IMR-90 (cell line): ENCODE data around the gene GRK5. TPM values are rescaled to one million over a fixed set of nuclear protein-coding genes. Genes with fewer than 3 reads are reported as not detected.

Experiments used
- ATAC-seq: fragments of 200-7000 bp; cut with Tn5 transposase; 2 replicates; pipeline ENCODE4 v1.9.1; 2020; ENCODE audit warnings: low read depth, mild to moderate bottlenecking, moderate library complexity
- BruUV-seq: library from RNA; stranded (reverse); fragments of 400-500 nt; replicated peaks from 2 replicates; lab custom pipeline; 2021; lab: Mats Ljungman, UMichigan
- CTCF ChIA-PET: fragments of 300-600 bp; formaldehyde crosslinking; extraction: SDS; loops from one replicate; lab custom pipeline; 2021; ENCODE audit warnings: antibody characterized with exemption; lab: Yijun Ruan, JAX
- POLR2A ChIA-PET: fragments of 300-600 bp; sonication (Branson Sonifier 250); formaldehyde crosslinking; loops from one replicate; lab custom pipeline; 2022; ENCODE audit warnings: antibody characterized with exemption; ENCODE audit not compliant: unreplicated experiment; lab: Charles Lee
- DNase-seq: peaks from one replicate; pipeline ENCODE4 v3.0.0; 2013
- H2AFZ ChIP-seq: replicated peaks from 2 replicates; pipeline ENCODE3; 2013; ENCODE audit warnings: low read length, mild to moderate bottlenecking; ENCODE audit not compliant: poor library complexity
- H2AK5ac ChIP-seq: 2 replicates; pipeline ENCODE4 v1.6.1; 2013; ENCODE audit warnings: low read depth, low read length, inconsistent platforms
- H2AK9ac ChIP-seq: replicated peaks from 2 replicates; pipeline ENCODE3; 2013; ENCODE audit warnings: mild to moderate bottlenecking, low read depth, low read length, moderate library complexity; ENCODE audit not compliant: poor library complexity
- H2BK120ac ChIP-seq: 2 replicates; pipeline ENCODE4 v1.6.1; 2013; ENCODE audit warnings: low read depth, low read length, inconsistent platforms
- H2BK15ac ChIP-seq: 3 replicates; pipeline ENCODE4 v1.6.1; 2013; ENCODE audit warnings: low read depth, low read length, inconsistent platforms
- H2BK20ac ChIP-seq: 2 replicates; pipeline ENCODE4 v1.6.1; 2013; ENCODE audit warnings: low read depth, mild to moderate bottlenecking, inconsistent platforms, low read length, moderate library complexity
- H2BK5ac ChIP-seq: 2 replicates; pipeline ENCODE4 v1.6.1; 2013; ENCODE audit warnings: mild to moderate bottlenecking, low read depth, low read length, inconsistent platforms; ENCODE audit not compliant: poor library complexity, severe bottlenecking
- H3K14ac ChIP-seq: replicated peaks from 2 replicates; pipeline ENCODE4 v1.6.1; 2013; ENCODE audit warnings: low read depth, low read length, inconsistent platforms
- H3K18ac ChIP-seq: 2 replicates; pipeline ENCODE4 v1.6.1; 2013; ENCODE audit warnings: low read depth, low read length, control low read depth
- H3K23ac ChIP-seq: 2 replicates; pipeline ENCODE4 v1.6.1; 2013; ENCODE audit warnings: low read depth, low read length, inconsistent platforms
- H3K27ac ChIP-seq: 2 replicates; pipeline ENCODE4 v1.5.1; 2013; ENCODE audit warnings: mild to moderate bottlenecking, control low read depth, low read length; ENCODE audit not compliant: insufficient read depth
- H3K27me3 ChIP-seq: 2 replicates; pipeline ENCODE4 v1.6.1; 2013; ENCODE audit warnings: low read length; ENCODE audit not compliant: control insufficient read depth, insufficient read depth
- H3K36me3 ChIP-seq: 2 replicates; pipeline ENCODE4 v1.6.1; 2013; ENCODE audit warnings: low read length, mixed read lengths; ENCODE audit not compliant: control insufficient read depth, insufficient read depth
- H3K4ac ChIP-seq: 2 replicates; pipeline ENCODE4 v1.6.1; 2013; ENCODE audit warnings: low read depth, low read length, inconsistent platforms
- H3K4me1 ChIP-seq: 2 replicates; pipeline ENCODE4 v1.6.1; 2013; ENCODE audit warnings: low read length, mixed read lengths; ENCODE audit not compliant: control insufficient read depth, insufficient read depth
- H3K4me2 ChIP-seq: 2 replicates; pipeline ENCODE4 v1.6.1; 2013; ENCODE audit warnings: low read depth, mild to moderate bottlenecking, control low read depth, low read length, moderate library complexity
- H3K4me3 ChIP-seq: 2 replicates; pipeline ENCODE4 v1.5.1; 2013; ENCODE audit warnings: low read depth, mild to moderate bottlenecking, control low read depth, low read length, moderate library complexity; ENCODE audit not compliant: insufficient read depth
- H3K56ac ChIP-seq: 2 replicates; pipeline ENCODE4 v1.6.1; 2013; ENCODE audit warnings: low read length, inconsistent platforms; ENCODE audit not compliant: insufficient read depth; ENCODE audit errors: extremely low read depth
- H3K79me1 ChIP-seq, 2 experiments: 2 replicates each; pipeline ENCODE4 v1.6.1; 2013; ENCODE audit warnings: low read length in 2 of 2, inconsistent platforms in 1 of 2, low read depth in 1 of 2
- H3K9ac ChIP-seq: 2 replicates; pipeline ENCODE4 v1.6.1; 2013; ENCODE audit warnings: low read depth, low read length, control low read depth
- H3K9me1 ChIP-seq: 2 replicates; pipeline ENCODE4 v1.6.1; 2013; ENCODE audit warnings: low read length, inconsistent platforms; ENCODE audit not compliant: insufficient read depth
- H3K9me3 ChIP-seq: 2 replicates; pipeline ENCODE4 v1.6.1; 2013; ENCODE audit warnings: low read length; ENCODE audit not compliant: control insufficient read depth, insufficient read depth
- H4K20me1 ChIP-seq: 2 replicates; pipeline ENCODE4 v1.6.1; 2013; ENCODE audit warnings: low read length, inconsistent platforms; ENCODE audit not compliant: insufficient read depth
- H4K5ac ChIP-seq: 2 replicates; pipeline ENCODE4 v1.6.1; 2013; ENCODE audit warnings: mild to moderate bottlenecking, low read depth, low read length, control low read depth
- H4K8ac ChIP-seq, 2 experiments: 2 replicates each; pipeline ENCODE4 v1.6.1; 2013; ENCODE audit warnings: low read depth in 2 of 2, low read length in 2 of 2, control low read depth in 1 of 2, inconsistent platforms in 1 of 2
- H4K91ac ChIP-seq: 2 replicates; pipeline ENCODE4 v1.6.1; 2013; ENCODE audit warnings: low read depth, low read length, inconsistent platforms; ENCODE audit not compliant: insufficient read depth
- BHLHE40 ChIP-seq: fragments of 150-350 bp; IDR thresholded peaks from 2 replicates; pipeline ENCODE4 v1.6.1; 2016; ENCODE audit warnings: mild to moderate bottlenecking, low read depth, low read length
- CEBPB ChIP-seq: IDR thresholded peaks from 2 replicates; pipeline ENCODE4 v1.6.1; 2012; ENCODE audit warnings: low read depth, low read length, improper control_type of control experiment
- CHD1 ChIP-seq: IDR thresholded peaks from 2 replicates; pipeline ENCODE4 v1.6.1; 2012; ENCODE audit warnings: low read depth, low read length, improper control_type of control experiment
- ELK1 ChIP-seq: fragments of 150-350 bp; IDR thresholded peaks from 2 replicates; pipeline ENCODE4 v1.6.1; 2016; ENCODE audit warnings: low read depth, mild to moderate bottlenecking, low read length, moderate library complexity, borderline replicate concordance
- FOS ChIP-seq: fragments of 150-350 bp; IDR thresholded peaks from 2 replicates; pipeline ENCODE4 v1.6.1; 2016; ENCODE audit warnings: low read depth, low read length
- MAFK ChIP-seq: IDR thresholded peaks from 2 replicates; pipeline ENCODE4 v1.6.1; 2012; ENCODE audit warnings: low read depth, low read length, improper control_type of control experiment
- MAZ ChIP-seq: IDR thresholded peaks from 2 replicates; pipeline ENCODE4 v1.6.1; 2012; ENCODE audit warnings: low read depth, mild to moderate bottlenecking, low read length, improper control_type of control experiment, moderate library complexity, borderline replicate concordance
- MXI1 ChIP-seq: IDR thresholded peaks from 2 replicates; pipeline ENCODE4 v1.6.1; 2012; ENCODE audit warnings: low read depth, mild to moderate bottlenecking, low read length, moderate library complexity, borderline replicate concordance
- NFE2L2 ChIP-seq: fragments of 150-350 bp; IDR thresholded peaks from 2 replicates; pipeline ENCODE4 v1.6.1; 2016; ENCODE audit warnings: low read depth, mild to moderate bottlenecking, low read length
- POLR2A ChIP-seq: IDR thresholded peaks from 2 replicates; pipeline ENCODE4 v1.6.1; 2012; ENCODE audit warnings: mild to moderate bottlenecking, low read depth, low read length
- RAD21 ChIP-seq: IDR thresholded peaks from 2 replicates; pipeline ENCODE4 v1.6.1; 2012; ENCODE audit warnings: low read length, improper control_type of control experiment
- RCOR1 ChIP-seq: IDR thresholded peaks from 2 replicates; pipeline ENCODE4 v1.6.1; 2012; ENCODE audit warnings: mild to moderate bottlenecking, low read length, improper control_type of control experiment; ENCODE audit not compliant: insufficient replicate concordance
- RFX5 ChIP-seq: IDR thresholded peaks from 2 replicates; pipeline ENCODE4 v1.8.0; 2012; ENCODE audit warnings: low read depth, mild to moderate bottlenecking, low read length, moderate library complexity
- SMC3 ChIP-seq: fragments of 150-350 bp; IDR thresholded peaks from 2 replicates; pipeline ENCODE4 v1.6.1; 2016; ENCODE audit warnings: low read depth, mild to moderate bottlenecking, antibody characterized with exemption, low read length, moderate library complexity
- USF2 ChIP-seq: fragments of 150-350 bp; IDR thresholded peaks from 2 replicates; pipeline ENCODE4 v1.6.1; 2017; ENCODE audit warnings: mild to moderate bottlenecking, antibody characterized with exemption, low read length, low read depth
- WGBS, 2 experiments: methylation state at CpG; one replicate each; pipeline versions ENCODE4 v1.1.5 to v1.1.7; 2013; ENCODE audit warnings: missing lambda C conversion rate in 2 of 2; ENCODE audit not compliant: insufficient read length in 1 of 2; ENCODE audit errors: extremely low coverage in 2 of 2; 5-methylcytosine and 5-hydroxymethylcytosine counted together
- dilution Hi-C: fragments of 300-500 bp; cut with HindIII; formaldehyde crosslinking; loops from one replicate; pipeline ENCODE4 v1.14.3; 2018; ENCODE audit warnings: low sequenced_read_pairs; ENCODE audit not compliant: unreplicated experiment
- in situ Hi-C: fragments of 300-500 bp; cut with MboI; formaldehyde crosslinking; loops from 3 replicates; pipeline ENCODE4 v1.14.3; 2019; ENCODE audit warnings: low sequenced_read_pairs, inconsistent platforms, mixed read lengths
- intact Hi-C: fragments of 100-400 bp; cut with micrococcal nuclease; formaldehyde crosslinking; loops from 2 replicates; pipeline ENCODE4 v1.10.0; 2022
- polyA plus RNA-seq, 3 experiments: library from polyadenylated mRNA; depleted of rRNA; stranded (reverse); fragments of >200 nt; gene quantifications; 2 replicates each; pipeline ENCODE4 v1.2.3, GENCODE V29; 2012; ENCODE audit warnings: low replicate concordance in 1 of 3
- total RNA-seq: library from RNA; depleted of rRNA; stranded (reverse); fragments of >200 nt; gene quantifications from 2 replicates; pipeline ENCODE4 v1.2.3, GENCODE V29; 2012
- TF ChIP-seq, protein P1 (sequence below): conservative IDR thresholded peaks from 2 replicates; pipeline ENCODE4 v1.5.1; 2012; ENCODE audit warnings: mild to moderate bottlenecking, low read depth, low read length, improper control_type of control experiment

Gene GRK5
- total and polyA plus RNA-seq, 2 of the 4 experiments (the other 2 are of a cell fraction): 12.9 to 16.3 TPM

- peaks cover 41% of the 10 kb centered on the region for H3K9me1 ChIP-seq
- no peak overlapping the region for H3K4me3 ChIP-seq
- H3K27ac ChIP-seq: no peak overlapping the region
- H4K5ac ChIP-seq: no peak overlapping the region
- H3K36me3 ChIP-seq: peaks cover 21% of the 10 kb centered on the region
- ChIA-PET CTCF (no interaction called here), POLR2A (no interaction called here)
- no peak overlapping the region for H3K4me2 ChIP-seq
- H3K9me3 ChIP-seq: peaks cover 7% of the 10 kb centered on the region
- no peak overlapping the region for H3K4ac ChIP-seq
- no peaks in the 10 kb centered on the region for H3K27me3 ChIP-seq
- no peak for ATAC-seq
- H2BK20ac ChIP-seq: no peak overlapping the region
- in situ Hi-C loops (no loop called here), intact Hi-C loops (no loop called here), dilution Hi-C loops (no loop called here)
- no peak overlapping the region for H3K14ac ChIP-seq
- no peak overlapping the region for H2BK15ac ChIP-seq
- H4K8ac ChIP-seq: no peak overlapping the region
- H4K20me1 ChIP-seq: peaks cover 99% of the 10 kb centered on the region
- TF ChIP-seq CHD1 (no peak), MAZ (no peak), ELK1 (no peak), RAD21 (no peak), RFX5 (no peak), FOS (no peak), MAFK (no peak), MXI1 (no peak), CEBPB (no peak), BHLHE40 (no peak), USF2 (no peak), POLR2A (no peak), NFE2L2 (no peak), RCOR1 (no peak), SMC3 (no peak)
- TF ChIP-seq, protein P1, sequence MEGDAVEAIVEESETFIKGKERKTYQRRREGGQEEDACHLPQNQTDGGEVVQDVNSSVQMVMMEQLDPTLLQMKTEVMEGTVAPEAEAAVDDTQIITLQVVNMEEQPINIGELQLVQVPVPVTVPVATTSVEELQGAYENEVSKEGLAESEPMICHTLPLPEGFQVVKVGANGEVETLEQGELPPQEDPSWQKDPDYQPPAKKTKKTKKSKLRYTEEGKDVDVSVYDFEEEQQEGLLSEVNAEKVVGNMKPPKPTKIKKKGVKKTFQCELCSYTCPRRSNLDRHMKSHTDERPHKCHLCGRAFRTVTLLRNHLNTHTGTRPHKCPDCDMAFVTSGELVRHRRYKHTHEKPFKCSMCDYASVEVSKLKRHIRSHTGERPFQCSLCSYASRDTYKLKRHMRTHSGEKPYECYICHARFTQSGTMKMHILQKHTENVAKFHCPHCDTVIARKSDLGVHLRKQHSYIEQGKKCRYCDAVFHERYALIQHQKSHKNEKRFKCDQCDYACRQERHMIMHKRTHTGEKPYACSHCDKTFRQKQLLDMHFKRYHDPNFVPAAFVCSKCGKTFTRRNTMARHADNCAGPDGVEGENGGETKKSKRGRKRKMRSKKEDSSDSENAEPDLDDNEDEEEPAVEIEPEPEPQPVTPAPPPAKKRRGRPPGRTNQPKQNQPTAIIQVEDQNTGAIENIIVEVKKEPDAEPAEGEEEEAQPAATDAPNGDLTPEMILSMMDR: no peak
- H2BK5ac ChIP-seq: no peak overlapping the region
- no peak for DNase-seq
- peaks cover 54 to 92% of the 10 kb centered on the region in 2 experiments for H3K79me1 ChIP-seq
- no peak overlapping the region for H2AFZ ChIP-seq
- H2BK120ac ChIP-seq: no peak overlapping the region
- peaks cover 25% of the 10 kb centered on the region for H3K4me1 ChIP-seq
- H2AK9ac ChIP-seq: no peak overlapping the region
- H4K91ac ChIP-seq: no peak overlapping the region
- no peak overlapping the region for H3K18ac ChIP-seq
- no peak overlapping the region for H3K9ac ChIP-seq
- H3K23ac ChIP-seq: no peak overlapping the region
- WGBS, 2 experiments: no CpG with 5 or more reads among the region's 3 CpGs
- no peak overlapping the region for H3K56ac ChIP-seq
- no TSS peak for BruUV-seq
- no peak overlapping the region for H2AK5ac ChIP-seq
Measured at GRCh38 chr10:119302172-119302571, 94.8 kb downstream of the GRK5 start.
